Limb (tissue), 2 donors: ENCODE data around the gene SDS.

Source experiments
- DNase-seq, 2 donors: peaks; one replicate each; pipeline ENCODE4 v3.0.0-alpha.2; 2016; ENCODE audit errors: extremely low spot score in 2 of 2

Gene SDS

GRCh38 chr12:113400362-113400761 lies 3.3 kb downstream of the SDS start:
- DNase-seq, result no peak

- no peak for DNase-seq
Observed at GRCh38 chr12:113399490-113399889, 4.2 kb downstream of the SDS start.

GRCh38 chr12:113398346-113399290 lies 5.1 kb downstream of the SDS start:
- no peak for DNase-seq

- no peak for DNase-seq
Observed at GRCh38 chr12:113397497-113398197, 6.0 kb downstream of the SDS start.

- DNase-seq, result no peak
Observed at GRCh38 chr12:113396828-113397496, 6.7 kb downstream of the SDS start.

- DNase-seq, result no peak
Observed at GRCh38 chr12:113396200-113396599, 7.5 kb downstream of the SDS start.

- no peak for DNase-seq
Observed at GRCh38 chr12:113395119-113395518, 8.6 kb downstream of the SDS start.

GRCh38 chr12:113393749-113394148 lies 9.9 kb downstream of the SDS start:
- DNase-seq, result no peak

GRCh38 chr12:113392988-113393579 lies 10.6 kb downstream of the SDS start:
- no peak for DNase-seq

GRCh38 chr12:113392520-113392919 lies 11.2 kb downstream of the SDS start:
- DNase-seq, result no peak

- DNase-seq, result no peak
Observed at GRCh38 chr12:113391650-113392337, 11.9 kb downstream of the SDS start.

- DNase-seq, result no peak
Observed at GRCh38 chr12:113391145-113391544, 12.5 kb downstream of the SDS start.

GRCh38 chr12:113390064-113391043 lies 13.3 kb downstream of the SDS start:
- DNase-seq, result no peak

GRCh38 chr12:113388351-113388750 lies 15.3 kb downstream of the SDS start:
- no peak for DNase-seq

- no peak for DNase-seq
Observed at GRCh38 chr12:113387631-113388030, 16.1 kb downstream of the SDS start.

GRCh38 chr12:113386866-113387566 lies 16.7 kb downstream of the SDS start:
- DNase-seq, result no peak

- no peak for DNase-seq
Observed at GRCh38 chr12:113385282-113385882, 18.3 kb downstream of the SDS start.

GRCh38 chr12:113384778-113385177 lies 18.9 kb downstream of the SDS start:
- no peak for DNase-seq

GRCh38 chr12:113382206-113382605 lies 21.5 kb downstream of the SDS start:
- DNase-seq, result no peak
